Measurements from ENCODE around the gene DNAJC27.
"Not testable (repeated sequence)": the region's sequence is repeated elsewhere in the genome, so short reads cannot be mapped to it uniquely, and the experiment has no call there.

GRCh38 chr2:24999097-24999496 is 27.3 kb upstream of the DNAJC27 start:
- not testable (repeated sequence) for TF ChIP-seq POLR2A, POLR2AphosphoS5, TAF1 (IDR thresholded peaks at IDR 0.05; ENCODE audit: low read depth, low read length)
